Liver (tissue), 9 donors: Measurements from ENCODE around the gene GFPT2. TPM values are rescaled to one million over a fixed set of nuclear protein-coding genes. Genes with fewer than 3 reads are reported as not detected.

Source experiments
- DNase-seq: peaks from one replicate; pipeline ENCODE4 v3.0.0-alpha.2; 2017; ENCODE audit warnings: low spot score
- H3K27ac ChIP-seq, 2 donors: one replicate each; pipeline ENCODE4 v1.7.0; 2013; ENCODE audit warnings: inconsistent platforms in 2 of 2, low read length in 2 of 2, control low read depth in 1 of 2, low read depth in 1 of 2, mild to moderate bottlenecking in 1 of 2
- H3K27me3 ChIP-seq, 4 donors: one replicate each; pipeline versions ENCODE4 v1.6.1 to v1.7.0; 2013; ENCODE audit warnings: low read length in 3 of 4, inconsistent platforms in 1 of 4, mild to moderate bottlenecking in 1 of 4, moderate library complexity in 1 of 4; ENCODE audit not compliant: control insufficient read depth in 4 of 4, insufficient read depth in 4 of 4
- H3K36me3 ChIP-seq, 4 donors: one replicate each; pipeline versions ENCODE4 v1.6.1 to v1.7.0; 2013; ENCODE audit warnings: low read length in 3 of 4, mild to moderate bottlenecking in 3 of 4, low read depth in 1 of 4, moderate library complexity in 1 of 4; ENCODE audit not compliant: control insufficient read depth in 4 of 4, insufficient read depth in 3 of 4
- H3K4me1 ChIP-seq, 4 donors: one replicate each; pipeline versions ENCODE4 v1.6.1 to v1.7.0; 2013; ENCODE audit warnings: low read length in 3 of 4, mild to moderate bottlenecking in 3 of 4, moderate library complexity in 1 of 4; ENCODE audit not compliant: control insufficient read depth in 4 of 4, insufficient read depth in 4 of 4
- H3K4me3 ChIP-seq, 3 donors: one replicate each; pipeline versions ENCODE4 v1.6.1 to v1.7.0; 2013; ENCODE audit warnings: low read length in 3 of 3, control low read depth in 1 of 3, low read depth in 1 of 3, mild to moderate bottlenecking in 1 of 3
- H3K9ac ChIP-seq, 2 donors: one replicate each; pipeline ENCODE4 v1.7.0; 2013; ENCODE audit warnings: low read length in 2 of 2, mild to moderate bottlenecking in 2 of 2, moderate library complexity in 2 of 2, control low read depth in 1 of 2, low read depth in 1 of 2
- H3K9me3 ChIP-seq, 4 donors: one replicate each; pipeline versions ENCODE4 v1.6.1 to v1.7.0; 2013; ENCODE audit warnings: low read length in 3 of 4; ENCODE audit not compliant: control insufficient read depth in 4 of 4
- EGR1 ChIP-seq, 2 donors: IDR thresholded peaks; 2 replicates each; pipeline ENCODE4 v1.6.1; 2016 to 2018; ENCODE audit warnings: antibody characterized with exemption in 2 of 2, low read depth in 2 of 2
- FOXA2 ChIP-seq: IDR thresholded peaks from 2 replicates; pipeline ENCODE4 v1.6.1; 2016; ENCODE audit warnings: antibody characterized with exemption
- GABPA ChIP-seq, 2 donors: IDR thresholded peaks in 1 of 2; conservative IDR thresholded peaks in 1 of 2; 2 replicates each; pipeline ENCODE4 v1.6.1; 2016; ENCODE audit warnings: antibody characterized with exemption in 2 of 2, mild to moderate bottlenecking in 1 of 2, moderate library complexity in 1 of 2
- HNF4A ChIP-seq, 2 donors: conservative IDR thresholded peaks; 2 replicates each; pipeline ENCODE4 v1.6.1; 2016; ENCODE audit warnings: antibody characterized with exemption in 2 of 2, mild to moderate bottlenecking in 2 of 2
- HNF4G ChIP-seq: IDR thresholded peaks from 2 replicates; pipeline ENCODE4 v1.6.1; 2016; ENCODE audit warnings: antibody characterized with exemption
- JUND ChIP-seq, 2 donors: IDR thresholded peaks; 2 replicates each; pipeline ENCODE4 v1.6.1; 2016; ENCODE audit warnings: antibody characterized with exemption in 2 of 2
- RAD21 ChIP-seq, 2 donors: IDR thresholded peaks; 2 replicates each; pipeline ENCODE4 v1.6.1; 2016; ENCODE audit warnings: antibody characterized with exemption in 2 of 2, mild to moderate bottlenecking in 2 of 2
- RXRA ChIP-seq, 2 donors: IDR thresholded peaks; 2 replicates each; pipeline ENCODE4 v1.6.1; 2017 to 2018; ENCODE audit warnings: antibody characterized with exemption in 2 of 2, mild to moderate bottlenecking in 1 of 2
- TAF1 ChIP-seq: conservative IDR thresholded peaks from 2 replicates; pipeline ENCODE4 v1.6.1; 2016; ENCODE audit warnings: antibody characterized with exemption, mild to moderate bottlenecking
- WGBS: extraction: QIAGEN DNeasy Blood & Tissue Kit; methylation state at CpG from one replicate; pipeline ENCODE4 v1.1.7; 2013; 5-methylcytosine and 5-hydroxymethylcytosine counted together
- polyA plus RNA-seq, 2 donors: library from polyadenylated mRNA; stranded (reverse) in 1 of 2; unstranded in 1 of 2; fragments of 200-250 nt in 1 of 2; fragments of >200 nt in 1 of 2; fragmentation: Nextera tagmentation in 1 of 2; extraction: Ambion mirVana in 1 of 2; gene quantifications; one replicate each; pipeline versions ENCODE4 v1.2.1 to v1.2.3, GENCODE V29; 2013 to 2015
- total RNA-seq, 2 donors: library from RNA; depleted of rRNA; stranded (reverse); fragments of >200 nt; gene quantifications; one replicate each; pipeline ENCODE4 v1.2.3, GENCODE V29; 2014
- TF ChIP-seq, protein P1 (sequence below): IDR thresholded peaks from 2 replicates; pipeline ENCODE4 v1.6.1; 2016; ENCODE audit warnings: antibody characterized with exemption
- TF ChIP-seq, protein P2 (sequence below): fragments of 150-350 bp; IDR thresholded peaks from 2 replicates; pipeline ENCODE4 v1.5.1; 2017; ENCODE audit warnings: improper control_type of control experiment, low read depth, low read length; ENCODE audit not compliant: missing input control
- TF ChIP-seq, protein P3 (sequence below): IDR thresholded peaks from 2 replicates; pipeline ENCODE4 v1.6.1; 2016; ENCODE audit warnings: antibody characterized with exemption, mild to moderate bottlenecking
- TF ChIP-seq, protein P4 (sequence below): IDR thresholded peaks from 2 replicates; pipeline ENCODE4 v1.6.1; 2016; ENCODE audit warnings: antibody characterized with exemption
- TF ChIP-seq, protein P5 (sequence below): IDR thresholded peaks from 2 replicates; pipeline ENCODE4 v1.6.1; 2016; ENCODE audit warnings: antibody characterized with exemption
- donor health status: healthy.
- donor health status: healthy.
- donor health status: healthy.
- donor health status: healthy.
- donor health status: healthy.

GFPT2 gene
- total and polyA plus RNA-seq, 4 donors: 0.32 to 1.8 (median 0.54) TPM

DNA sequence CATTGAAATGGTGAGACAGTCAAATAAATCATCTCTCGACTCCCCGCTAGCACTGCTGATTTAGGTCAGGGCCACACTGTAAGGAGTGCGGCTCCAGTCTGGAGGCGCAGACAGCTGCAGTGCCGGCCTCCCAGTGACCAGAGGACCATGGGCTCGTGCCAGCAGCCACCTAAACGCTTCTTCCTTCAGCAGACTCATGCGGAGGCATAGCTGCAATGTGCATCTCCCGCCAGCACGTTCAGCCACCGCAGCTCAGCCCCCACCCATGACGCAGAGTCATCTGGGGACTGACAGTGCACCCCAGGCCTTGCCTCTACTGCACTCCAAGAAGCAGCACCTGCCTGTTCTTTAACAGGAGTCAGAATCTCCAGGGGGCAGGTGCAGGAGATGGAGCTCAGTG is 47.7 kb downstream of the GFPT2 start:
- 88% methylated on average over 12 of the region's 12 CpGs for WGBS

DNA sequence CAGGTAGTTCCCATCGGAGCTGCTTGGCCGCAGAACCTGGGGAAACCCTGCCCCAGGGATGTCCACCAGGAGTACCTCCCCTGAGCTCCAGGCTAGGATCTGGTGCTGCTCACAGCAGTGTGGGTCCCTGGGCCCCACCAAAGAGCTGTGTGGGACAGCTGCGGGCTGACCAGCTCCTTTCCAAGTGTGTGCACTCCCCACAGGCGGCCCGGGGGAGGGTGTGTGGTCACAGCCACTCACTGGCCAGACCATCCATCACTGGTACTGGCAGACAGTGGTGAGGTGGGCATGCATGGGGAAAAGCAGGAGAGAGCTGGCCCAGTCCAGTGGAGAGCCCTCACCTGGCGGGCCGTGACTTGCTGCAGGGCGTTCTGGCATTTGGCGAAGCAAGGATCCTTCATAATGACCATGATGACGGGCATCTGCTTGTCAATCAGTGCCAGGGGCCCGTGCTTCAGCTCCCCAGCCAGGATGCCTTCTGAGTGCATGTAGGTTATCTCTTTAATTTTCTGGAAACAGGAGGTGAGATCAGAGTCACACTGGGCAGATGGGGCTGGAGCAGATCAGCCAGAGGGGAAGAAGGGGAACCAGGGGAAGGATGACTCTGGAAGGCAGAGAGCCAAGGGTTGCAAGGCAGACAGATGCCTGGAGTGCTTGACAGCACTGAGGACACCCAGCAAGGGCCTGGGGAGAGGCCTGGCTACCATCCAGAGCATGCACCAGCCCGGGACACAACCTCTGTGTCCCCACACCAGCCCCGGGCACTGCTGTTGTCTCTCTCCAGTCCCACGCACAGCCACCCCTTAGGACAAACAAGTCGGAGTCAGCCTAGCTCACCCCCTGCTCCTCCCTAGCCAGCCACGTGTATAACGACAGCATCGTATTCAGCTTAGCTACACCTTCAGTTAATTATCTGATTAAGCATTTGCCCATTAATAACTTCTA is 48.4 kb downstream of the GFPT2 start:
- no peak overlapping the region for H3K4me3 ChIP-seq
- no peaks in the 10 kb centered on the region for H3K9me3 ChIP-seq
- H3K36me3 ChIP-seq: no peaks in the 10 kb centered on the region
- no peak for DNase-seq
- TF ChIP-seq, protein P1, sequence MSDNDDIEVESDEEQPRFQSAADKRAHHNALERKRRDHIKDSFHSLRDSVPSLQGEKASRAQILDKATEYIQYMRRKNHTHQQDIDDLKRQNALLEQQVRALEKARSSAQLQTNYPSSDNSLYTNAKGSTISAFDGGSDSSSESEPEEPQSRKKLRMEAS: no peak
- TF ChIP-seq TAF1 (no peak), HNF4A (conservative IDR thresholded peaks at IDR 0.05) (no peak), EGR1 (IDR thresholded peaks at IDR 0.05; ENCODE audit: low read depth in 2 of 2) (no peak), FOXA2 (no peak), RAD21 (IDR thresholded peaks at IDR 0.05) (no peak), HNF4G (no peak), GABPA (IDR thresholded peaks at IDR 0.05 in 1 of 2, conservative IDR thresholded peaks at IDR 0.05 in 1 of 2) (no peak), JUND (IDR thresholded peaks at IDR 0.05) (no peak), RXRA (IDR thresholded peaks at IDR 0.05) (no peak)
- TF ChIP-seq, protein P2, sequence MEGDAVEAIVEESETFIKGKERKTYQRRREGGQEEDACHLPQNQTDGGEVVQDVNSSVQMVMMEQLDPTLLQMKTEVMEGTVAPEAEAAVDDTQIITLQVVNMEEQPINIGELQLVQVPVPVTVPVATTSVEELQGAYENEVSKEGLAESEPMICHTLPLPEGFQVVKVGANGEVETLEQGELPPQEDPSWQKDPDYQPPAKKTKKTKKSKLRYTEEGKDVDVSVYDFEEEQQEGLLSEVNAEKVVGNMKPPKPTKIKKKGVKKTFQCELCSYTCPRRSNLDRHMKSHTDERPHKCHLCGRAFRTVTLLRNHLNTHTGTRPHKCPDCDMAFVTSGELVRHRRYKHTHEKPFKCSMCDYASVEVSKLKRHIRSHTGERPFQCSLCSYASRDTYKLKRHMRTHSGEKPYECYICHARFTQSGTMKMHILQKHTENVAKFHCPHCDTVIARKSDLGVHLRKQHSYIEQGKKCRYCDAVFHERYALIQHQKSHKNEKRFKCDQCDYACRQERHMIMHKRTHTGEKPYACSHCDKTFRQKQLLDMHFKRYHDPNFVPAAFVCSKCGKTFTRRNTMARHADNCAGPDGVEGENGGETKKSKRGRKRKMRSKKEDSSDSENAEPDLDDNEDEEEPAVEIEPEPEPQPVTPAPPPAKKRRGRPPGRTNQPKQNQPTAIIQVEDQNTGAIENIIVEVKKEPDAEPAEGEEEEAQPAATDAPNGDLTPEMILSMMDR: no peak
- TF ChIP-seq, protein P3, sequence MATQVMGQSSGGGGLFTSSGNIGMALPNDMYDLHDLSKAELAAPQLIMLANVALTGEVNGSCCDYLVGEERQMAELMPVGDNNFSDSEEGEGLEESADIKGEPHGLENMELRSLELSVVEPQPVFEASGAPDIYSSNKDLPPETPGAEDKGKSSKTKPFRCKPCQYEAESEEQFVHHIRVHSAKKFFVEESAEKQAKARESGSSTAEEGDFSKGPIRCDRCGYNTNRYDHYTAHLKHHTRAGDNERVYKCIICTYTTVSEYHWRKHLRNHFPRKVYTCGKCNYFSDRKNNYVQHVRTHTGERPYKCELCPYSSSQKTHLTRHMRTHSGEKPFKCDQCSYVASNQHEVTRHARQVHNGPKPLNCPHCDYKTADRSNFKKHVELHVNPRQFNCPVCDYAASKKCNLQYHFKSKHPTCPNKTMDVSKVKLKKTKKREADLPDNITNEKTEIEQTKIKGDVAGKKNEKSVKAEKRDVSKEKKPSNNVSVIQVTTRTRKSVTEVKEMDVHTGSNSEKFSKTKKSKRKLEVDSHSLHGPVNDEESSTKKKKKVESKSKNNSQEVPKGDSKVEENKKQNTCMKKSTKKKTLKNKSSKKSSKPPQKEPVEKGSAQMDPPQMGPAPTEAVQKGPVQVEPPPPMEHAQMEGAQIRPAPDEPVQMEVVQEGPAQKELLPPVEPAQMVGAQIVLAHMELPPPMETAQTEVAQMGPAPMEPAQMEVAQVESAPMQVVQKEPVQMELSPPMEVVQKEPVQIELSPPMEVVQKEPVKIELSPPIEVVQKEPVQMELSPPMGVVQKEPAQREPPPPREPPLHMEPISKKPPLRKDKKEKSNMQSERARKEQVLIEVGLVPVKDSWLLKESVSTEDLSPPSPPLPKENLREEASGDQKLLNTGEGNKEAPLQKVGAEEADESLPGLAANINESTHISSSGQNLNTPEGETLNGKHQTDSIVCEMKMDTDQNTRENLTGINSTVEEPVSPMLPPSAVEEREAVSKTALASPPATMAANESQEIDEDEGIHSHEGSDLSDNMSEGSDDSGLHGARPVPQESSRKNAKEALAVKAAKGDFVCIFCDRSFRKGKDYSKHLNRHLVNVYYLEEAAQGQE: no peak
- TF ChIP-seq, protein P4, sequence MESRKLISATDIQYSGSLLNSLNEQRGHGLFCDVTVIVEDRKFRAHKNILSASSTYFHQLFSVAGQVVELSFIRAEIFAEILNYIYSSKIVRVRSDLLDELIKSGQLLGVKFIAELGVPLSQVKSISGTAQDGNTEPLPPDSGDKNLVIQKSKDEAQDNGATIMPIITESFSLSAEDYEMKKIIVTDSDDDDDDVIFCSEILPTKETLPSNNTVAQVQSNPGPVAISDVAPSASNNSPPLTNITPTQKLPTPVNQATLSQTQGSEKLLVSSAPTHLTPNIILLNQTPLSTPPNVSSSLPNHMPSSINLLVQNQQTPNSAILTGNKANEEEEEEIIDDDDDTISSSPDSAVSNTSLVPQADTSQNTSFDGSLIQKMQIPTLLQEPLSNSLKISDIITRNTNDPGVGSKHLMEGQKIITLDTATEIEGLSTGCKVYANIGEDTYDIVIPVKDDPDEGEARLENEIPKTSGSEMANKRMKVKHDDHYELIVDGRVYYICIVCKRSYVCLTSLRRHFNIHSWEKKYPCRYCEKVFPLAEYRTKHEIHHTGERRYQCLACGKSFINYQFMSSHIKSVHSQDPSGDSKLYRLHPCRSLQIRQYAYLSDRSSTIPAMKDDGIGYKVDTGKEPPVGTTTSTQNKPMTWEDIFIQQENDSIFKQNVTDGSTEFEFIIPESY: no peak
- peaks cover 0 to 2% (median 0%) of the 10 kb centered on the region in 4 donors for H3K27me3 ChIP-seq
- 84% methylated on average over 18 of the region's 18 CpGs for WGBS
- no peak overlapping the region for H3K9ac ChIP-seq
- no peaks in the 10 kb centered on the region for H3K4me1 ChIP-seq
- no peak overlapping the region for H3K27ac ChIP-seq

More for the DNA sequence above, 47.7 kb downstream of the GFPT2 start:
- peaks cover 0 to 2% (median 0%) of the 10 kb centered on the region in 4 donors for H3K27me3 ChIP-seq
- TF ChIP-seq, protein P5, sequence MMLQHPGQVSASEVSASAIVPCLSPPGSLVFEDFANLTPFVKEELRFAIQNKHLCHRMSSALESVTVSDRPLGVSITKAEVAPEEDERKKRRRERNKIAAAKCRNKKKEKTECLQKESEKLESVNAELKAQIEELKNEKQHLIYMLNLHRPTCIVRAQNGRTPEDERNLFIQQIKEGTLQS: no peak
- TF ChIP-seq EGR1 (IDR thresholded peaks at IDR 0.05; ENCODE audit: low read depth in 2 of 2) (no peak), HNF4G (no peak)
- H3K4me3 ChIP-seq: no peak overlapping the region
- no peaks in the 10 kb centered on the region for H3K9me3 ChIP-seq
- H3K36me3 ChIP-seq: no peaks in the 10 kb centered on the region
- H3K9ac ChIP-seq: no peak overlapping the region
- DNase-seq: no peak
- H3K4me1 ChIP-seq: no peaks in the 10 kb centered on the region
- H3K27ac ChIP-seq: no peak overlapping the region
